Adrenal gland (tissue), 5 donors: ENCODE results near the gene SMARCE1.

Experiments
- POLR2A ChIP-seq, 2 donors: fragments of 450-650 bp; IDR thresholded peaks; one replicate each; pipeline ENCODE4 v1.6.1; 2017; ENCODE audit warnings: antibody characterized with exemption in 2 of 2, mild to moderate bottlenecking in 2 of 2, moderate library complexity in 1 of 2
- TF ChIP-seq, protein P1 (sequence below), 6 experiments: fragments of 450-650 bp in 4 of 6; fragments of 200-600 bp in 2 of 6; sonication (generic) in 1 of 6; IDR thresholded peaks; 1 replicate in 5 of 6; 2 replicates in 1 of 6; pipeline versions ENCODE4 v1.5.1 to v1.8.0; 2016 to 2021; ENCODE audit warnings: antibody characterized with exemption in 6 of 6, mild to moderate bottlenecking in 2 of 6, moderate library complexity in 1 of 6
- donor health status: DM: no; HTN: no; CAD: no.

DNA sequence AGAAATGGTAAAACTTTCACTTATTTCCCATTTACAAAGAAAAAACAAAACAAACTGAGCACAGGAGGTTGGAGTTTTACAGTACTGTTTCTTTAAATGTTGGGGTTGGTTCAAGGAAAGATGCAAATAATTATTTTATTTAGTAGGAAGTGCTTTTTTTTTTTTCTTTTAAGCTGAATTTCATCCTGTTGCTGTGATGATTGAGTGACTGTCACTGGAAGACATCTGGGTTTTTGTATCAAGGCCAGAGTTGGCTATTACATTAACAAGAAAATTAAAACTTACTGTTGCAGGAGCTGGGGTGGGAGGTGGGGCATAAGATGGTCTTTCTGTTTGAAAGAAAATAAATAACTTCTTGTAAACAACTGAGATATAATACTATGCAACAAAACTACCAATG, 2.3 kb downstream of the SMARCE1 start:
- TF ChIP-seq POLR2A (IDR thresholded peaks at IDR 0.05), result no peak
- TF ChIP-seq, protein P1, sequence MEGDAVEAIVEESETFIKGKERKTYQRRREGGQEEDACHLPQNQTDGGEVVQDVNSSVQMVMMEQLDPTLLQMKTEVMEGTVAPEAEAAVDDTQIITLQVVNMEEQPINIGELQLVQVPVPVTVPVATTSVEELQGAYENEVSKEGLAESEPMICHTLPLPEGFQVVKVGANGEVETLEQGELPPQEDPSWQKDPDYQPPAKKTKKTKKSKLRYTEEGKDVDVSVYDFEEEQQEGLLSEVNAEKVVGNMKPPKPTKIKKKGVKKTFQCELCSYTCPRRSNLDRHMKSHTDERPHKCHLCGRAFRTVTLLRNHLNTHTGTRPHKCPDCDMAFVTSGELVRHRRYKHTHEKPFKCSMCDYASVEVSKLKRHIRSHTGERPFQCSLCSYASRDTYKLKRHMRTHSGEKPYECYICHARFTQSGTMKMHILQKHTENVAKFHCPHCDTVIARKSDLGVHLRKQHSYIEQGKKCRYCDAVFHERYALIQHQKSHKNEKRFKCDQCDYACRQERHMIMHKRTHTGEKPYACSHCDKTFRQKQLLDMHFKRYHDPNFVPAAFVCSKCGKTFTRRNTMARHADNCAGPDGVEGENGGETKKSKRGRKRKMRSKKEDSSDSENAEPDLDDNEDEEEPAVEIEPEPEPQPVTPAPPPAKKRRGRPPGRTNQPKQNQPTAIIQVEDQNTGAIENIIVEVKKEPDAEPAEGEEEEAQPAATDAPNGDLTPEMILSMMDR (IDR thresholded peaks at IDR 0.05), result no peak
